ENCODE measurements around the gene RILPL1.
"Not testable (repeated sequence)": the region's sequence is repeated elsewhere in the genome, so short reads cannot be mapped to it uniquely, and the experiment has no call there.

- not testable (repeated sequence) for TF ChIP-seq CTCF, POLR2A (IDR thresholded peaks at IDR 0.05)
Measured at GRCh38 chr12:123554843-123555242, 21.3 kb upstream of the RILPL1 start.

Measured in uterus (tissue), 2 donors.